Endothelial cell of umbilical vein (primary cell): Measurements from ENCODE around the gene DRC7. TPM values are rescaled to one million over a fixed set of nuclear protein-coding genes. Genes with fewer than 3 reads are reported as not detected.

Experiments used
- BruUV-seq: library from RNA; stranded (reverse); fragments of 400-500 nt; replicated peaks from 2 replicates; lab custom pipeline; 2021; lab: Mats Ljungman, UMichigan
- CTCF ChIA-PET: fragments of 300-600, 350-600 bp; sonication (Branson Sonifier 250); formaldehyde crosslinking; loops from one replicate; lab custom pipeline; 2021; ENCODE audit warnings: antibody characterized with exemption, inconsistent platforms; lab: Charles Lee
- POLR2A ChIA-PET: fragments of 300-600, 350-600 bp; sonication (Branson Sonifier 250); formaldehyde crosslinking; loops from one replicate; lab custom pipeline; 2021; ENCODE audit warnings: antibody characterized with exemption, inconsistent platforms; lab: Charles Lee
- DNase-seq: peaks from one replicate; pipeline ENCODE4 v3.0.0-alpha.2; 2011; ENCODE audit warnings: low read depth, low spot score
- FAIRE-seq: peaks from 2 replicates; lab custom pipeline; 2011; peaks lifted over from hg19 to GRCh38; lab: Jason Lieb, UNC
- H2AFZ ChIP-seq: 2 replicates; pipeline ENCODE4 v1.6.0; 2012; ENCODE audit warnings: low read depth, low read length, control low read depth, inconsistent platforms
- H3K27ac ChIP-seq: 2 replicates; pipeline ENCODE4 v1.5.1; 2011; ENCODE audit warnings: low read depth, mild to moderate bottlenecking, control low read depth, low read length, moderate library complexity; ENCODE audit not compliant: insufficient read depth
- H3K27me3 ChIP-seq, 2 experiments: 2 replicates each; pipeline versions ENCODE4 v1.6.0 to v1.6.1; 2011; ENCODE audit warnings: low read length in 2 of 2, mixed read lengths in 1 of 2; ENCODE audit not compliant: control insufficient read depth in 2 of 2, insufficient read depth in 2 of 2
- H3K36me3 ChIP-seq, 2 experiments: 2 replicates in 1 of 2; 3 replicates in 1 of 2; pipeline ENCODE4 v1.5.1; 2011; ENCODE audit warnings: low read length in 2 of 2, mild to moderate bottlenecking in 1 of 2, moderate library complexity in 1 of 2; ENCODE audit not compliant: control insufficient read depth in 2 of 2, insufficient read depth in 2 of 2; ENCODE audit errors: extremely low read depth in 1 of 2
- H3K4me1 ChIP-seq: 3 replicates; pipeline ENCODE4 v1.5.1; 2011; ENCODE audit warnings: mild to moderate bottlenecking, low read length; ENCODE audit not compliant: control insufficient read depth, insufficient read depth; ENCODE audit errors: extremely low read depth
- H3K4me2 ChIP-seq: 2 replicates; pipeline ENCODE4 v1.6.1; 2011; ENCODE audit warnings: low read length, control low read depth, mixed read lengths; ENCODE audit not compliant: insufficient read depth
- H3K4me3 ChIP-seq, 3 experiments: fragments of 200-600 bp in 1 of 3; sonication (generic), shearing (Covaris generic) in 1 of 3; replicated peaks in 1 of 3; 2 replicates each; pipeline ENCODE4 v1.5.1; 2011 to 2016; ENCODE audit warnings: control low read depth in 3 of 3, low read length in 3 of 3, mild to moderate bottlenecking in 2 of 3, inconsistent platforms in 1 of 3, low read depth in 1 of 3, moderate library complexity in 1 of 3; ENCODE audit not compliant: insufficient read depth in 1 of 3
- H3K79me2 ChIP-seq: 2 replicates; pipeline ENCODE4 v1.6.0; 2012; ENCODE audit warnings: low read length, inconsistent platforms; ENCODE audit not compliant: control insufficient read depth, insufficient read depth
- H3K9ac ChIP-seq: replicated peaks from 2 replicates; pipeline ENCODE3; 2011; ENCODE audit warnings: low read length, control low read depth; ENCODE audit not compliant: insufficient read depth; ENCODE audit errors: extremely low read depth
- H3K9me1 ChIP-seq: replicated peaks from 3 replicates; pipeline ENCODE4 v1.6.0; 2011; ENCODE audit warnings: mild to moderate bottlenecking, low read length; ENCODE audit not compliant: control insufficient read depth, insufficient read depth; ENCODE audit errors: extremely low read depth
- H3K9me3 ChIP-seq: replicated peaks from 2 replicates; pipeline ENCODE4 v1.5.1; 2012; ENCODE audit warnings: low read length, inconsistent platforms; ENCODE audit not compliant: control insufficient read depth, insufficient read depth
- H4K20me1 ChIP-seq: replicated peaks from 2 replicates; pipeline ENCODE3; 2011; ENCODE audit warnings: mild to moderate bottlenecking, low read length; ENCODE audit not compliant: control insufficient read depth, insufficient read depth; ENCODE audit errors: extremely low read depth
- FOS ChIP-seq: IDR thresholded peaks from 2 replicates; pipeline ENCODE4 v1.6.1; 2011; ENCODE audit warnings: mild to moderate bottlenecking, low read length, moderate library complexity, borderline replicate concordance; ENCODE audit not compliant: insufficient read depth
- GATA2 ChIP-seq: IDR thresholded peaks from 2 replicates; pipeline ENCODE4 v1.7.0; 2011; ENCODE audit warnings: low read depth, mild to moderate bottlenecking, moderate library complexity, mixed read lengths, low read length; ENCODE audit not compliant: insufficient read length, insufficient read depth
- MYC ChIP-seq: IDR thresholded peaks from one replicate; pipeline ENCODE4 v1.6.1; 2011; ENCODE audit warnings: mild to moderate bottlenecking, low read depth, low read length
- POLR2A ChIP-seq: IDR thresholded peaks from 2 replicates; pipeline ENCODE4 v1.6.1; 2012; ENCODE audit warnings: low read depth, mild to moderate bottlenecking, control low read depth, low read length
- dilution Hi-C: fragments of 300-500 bp; cut with MboI; formaldehyde crosslinking; loops from one replicate; pipeline ENCODE4 v1.15.0; 2019; ENCODE audit warnings: low sequenced_read_pairs; ENCODE audit not compliant: extremely low pct_ligation_motif_present
- intact Hi-C: fragments of 100-400 bp; cut with micrococcal nuclease; formaldehyde crosslinking; loops from one replicate; pipeline ENCODE4 v1.10.0; 2022
- polyA plus RNA-seq, 4 experiments: library from polyadenylated mRNA; depleted of rRNA in 3 of 4; stranded (reverse) in 3 of 4; unstranded in 1 of 4; fragments of >200 nt; gene quantifications; 2 replicates each; pipeline versions ENCODE4 v1.2.1 to v1.2.3, GENCODE V29; 2011 to 2012; ENCODE audit warnings: missing spikeins in 1 of 4
- total RNA-seq: library from RNA; stranded (reverse); gene quantifications from 2 replicates; pipeline ENCODE4 v1.2.3, GENCODE V29; 2021
- TF ChIP-seq, protein P1 (sequence below): IDR thresholded peaks from 2 replicates; pipeline ENCODE4 v1.6.1; 2011; ENCODE audit not compliant: insufficient read depth, insufficient read length

The DRC7 gene
- total and polyA plus RNA-seq, 2 donors (not counting 3 experiments of a cell fraction or from before 2014, with no cell fraction given), result 0.13 to 0.77 TPM

DNA sequence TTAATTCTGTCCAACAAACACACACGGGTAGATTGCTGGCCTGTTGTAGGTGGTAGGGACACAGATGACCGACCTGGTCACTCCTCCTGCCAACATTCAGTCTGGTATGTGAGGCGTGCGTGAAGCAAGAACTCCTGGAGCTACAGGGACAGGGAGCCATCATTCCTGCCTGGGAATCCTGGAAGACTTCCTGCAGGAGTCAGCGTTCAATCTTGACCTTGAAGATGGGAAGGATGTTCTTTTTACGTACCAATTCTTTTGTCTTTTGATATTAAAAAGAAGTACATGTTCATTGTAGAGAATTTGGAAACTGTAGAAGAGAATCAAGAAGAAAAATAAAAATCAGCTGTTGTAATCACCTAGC lies 30.0 kb upstream of the DRC7 start:
- no peaks in the 10 kb centered on the region for H3K9me3 ChIP-seq
- dilution Hi-C loops (no loop called here), intact Hi-C loops (no loop called here)
- DNase-seq (no peak), FAIRE-seq (no peak)
- no peaks in the 10 kb centered on the region for H4K20me1 ChIP-seq
- no TSS peak for BruUV-seq
- H3K4me3 ChIP-seq, result no peak overlapping the region
- H2AFZ ChIP-seq, result no peak overlapping the region
- no peaks in the 10 kb centered on the region for H3K9me1 ChIP-seq
- ChIA-PET CTCF (interaction anchor here (0.9 to 1.8 kb wide), 2 partner anchors 74 to 88 kb away, joined by 3 to 12 read pairs; no protein-coding TSS in a partner anchor), POLR2A (no interaction called here)
- H3K36me3 ChIP-seq, result peaks cover 2 to 3% of the 10 kb centered on the region in 2 experiments
- TF ChIP-seq, protein P1, sequence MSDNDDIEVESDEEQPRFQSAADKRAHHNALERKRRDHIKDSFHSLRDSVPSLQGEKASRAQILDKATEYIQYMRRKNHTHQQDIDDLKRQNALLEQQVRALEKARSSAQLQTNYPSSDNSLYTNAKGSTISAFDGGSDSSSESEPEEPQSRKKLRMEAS, result no peak
- no peak for TF ChIP-seq POLR2A
- no peak for TF ChIP-seq FOS
- no peak for TF ChIP-seq GATA2
- H3K79me2 ChIP-seq, result no peaks in the 10 kb centered on the region
- H3K4me2 ChIP-seq, result no peak overlapping the region
- H3K27ac ChIP-seq, result no peak overlapping the region
- no peaks in the 10 kb centered on the region for H3K4me1 ChIP-seq
- no peak overlapping the region for H3K9ac ChIP-seq
- no peaks in the 10 kb centered on the region for H3K27me3 ChIP-seq

DNA sequence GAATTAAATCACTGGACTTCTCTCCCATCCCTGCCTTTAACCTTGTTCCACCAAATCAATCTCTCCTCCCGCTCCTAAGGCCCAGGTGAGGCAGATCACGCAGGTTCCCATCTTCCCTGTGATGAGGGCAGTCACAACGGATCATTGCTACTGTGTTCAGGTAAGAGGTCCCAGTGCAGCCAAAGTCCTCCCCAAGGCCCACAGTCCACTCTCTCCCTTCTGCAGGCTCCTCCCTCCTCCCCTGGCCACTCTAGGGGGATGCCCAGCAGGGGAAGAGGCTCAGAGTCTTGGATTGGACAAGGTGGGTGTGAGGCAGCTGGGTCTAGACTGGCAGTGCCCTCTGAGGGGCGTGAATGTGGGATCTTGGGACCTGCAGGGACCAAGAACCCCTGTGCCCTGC lies 29.1 kb upstream of the DRC7 start:
- Histone ChIP-seq H3K4me3 (no peak overlapping the region), H4K20me1 (no peaks in the 10 kb centered on the region), H3K27me3 (no peaks in the 10 kb centered on the region), H3K9me3 (no peaks in the 10 kb centered on the region), H3K4me1 (no peaks in the 10 kb centered on the region), H2AFZ (no peak overlapping the region), H3K4me2 (no peak overlapping the region), H3K9ac (no peak overlapping the region), H3K36me3 (peaks cover 2 to 3% of the 10 kb centered on the region in 2 experiments), H3K79me2 (no peaks in the 10 kb centered on the region), H3K27ac (no peak overlapping the region), H3K9me1 (no peaks in the 10 kb centered on the region)
- dilution Hi-C loops, result no loop called here
- DNase-seq (no peak), FAIRE-seq (no peak)
- ChIA-PET POLR2A (no interaction called here), CTCF (interaction anchor here (1.3 to 1.8 kb wide), 2 partner anchors 11 to 74 kb away, joined by 3 to 12 read pairs; no protein-coding TSS in a partner anchor)
- TF ChIP-seq, protein P1, result no peak
- TF ChIP-seq MYC (no peak), POLR2A (no peak)
- no TSS peak for BruUV-seq
- intact Hi-C loops, result no loop called here
